ENCODE data around the gene SNAPC4.

Gene SNAPC4, protein sequence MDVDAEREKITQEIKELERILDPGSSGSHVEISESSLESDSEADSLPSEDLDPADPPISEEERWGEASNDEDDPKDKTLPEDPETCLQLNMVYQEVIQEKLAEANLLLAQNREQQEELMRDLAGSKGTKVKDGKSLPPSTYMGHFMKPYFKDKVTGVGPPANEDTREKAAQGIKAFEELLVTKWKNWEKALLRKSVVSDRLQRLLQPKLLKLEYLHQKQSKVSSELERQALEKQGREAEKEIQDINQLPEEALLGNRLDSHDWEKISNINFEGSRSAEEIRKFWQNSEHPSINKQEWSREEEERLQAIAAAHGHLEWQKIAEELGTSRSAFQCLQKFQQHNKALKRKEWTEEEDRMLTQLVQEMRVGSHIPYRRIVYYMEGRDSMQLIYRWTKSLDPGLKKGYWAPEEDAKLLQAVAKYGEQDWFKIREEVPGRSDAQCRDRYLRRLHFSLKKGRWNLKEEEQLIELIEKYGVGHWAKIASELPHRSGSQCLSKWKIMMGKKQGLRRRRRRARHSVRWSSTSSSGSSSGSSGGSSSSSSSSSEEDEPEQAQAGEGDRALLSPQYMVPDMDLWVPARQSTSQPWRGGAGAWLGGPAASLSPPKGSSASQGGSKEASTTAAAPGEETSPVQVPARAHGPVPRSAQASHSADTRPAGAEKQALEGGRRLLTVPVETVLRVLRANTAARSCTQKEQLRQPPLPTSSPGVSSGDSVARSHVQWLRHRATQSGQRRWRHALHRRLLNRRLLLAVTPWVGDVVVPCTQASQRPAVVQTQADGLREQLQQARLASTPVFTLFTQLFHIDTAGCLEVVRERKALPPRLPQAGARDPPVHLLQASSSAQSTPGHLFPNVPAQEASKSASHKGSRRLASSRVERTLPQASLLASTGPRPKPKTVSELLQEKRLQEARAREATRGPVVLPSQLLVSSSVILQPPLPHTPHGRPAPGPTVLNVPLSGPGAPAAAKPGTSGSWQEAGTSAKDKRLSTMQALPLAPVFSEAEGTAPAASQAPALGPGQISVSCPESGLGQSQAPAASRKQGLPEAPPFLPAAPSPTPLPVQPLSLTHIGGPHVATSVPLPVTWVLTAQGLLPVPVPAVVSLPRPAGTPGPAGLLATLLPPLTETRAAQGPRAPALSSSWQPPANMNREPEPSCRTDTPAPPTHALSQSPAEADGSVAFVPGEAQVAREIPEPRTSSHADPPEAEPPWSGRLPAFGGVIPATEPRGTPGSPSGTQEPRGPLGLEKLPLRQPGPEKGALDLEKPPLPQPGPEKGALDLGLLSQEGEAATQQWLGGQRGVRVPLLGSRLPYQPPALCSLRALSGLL (N-terminal part only)

DNA sequence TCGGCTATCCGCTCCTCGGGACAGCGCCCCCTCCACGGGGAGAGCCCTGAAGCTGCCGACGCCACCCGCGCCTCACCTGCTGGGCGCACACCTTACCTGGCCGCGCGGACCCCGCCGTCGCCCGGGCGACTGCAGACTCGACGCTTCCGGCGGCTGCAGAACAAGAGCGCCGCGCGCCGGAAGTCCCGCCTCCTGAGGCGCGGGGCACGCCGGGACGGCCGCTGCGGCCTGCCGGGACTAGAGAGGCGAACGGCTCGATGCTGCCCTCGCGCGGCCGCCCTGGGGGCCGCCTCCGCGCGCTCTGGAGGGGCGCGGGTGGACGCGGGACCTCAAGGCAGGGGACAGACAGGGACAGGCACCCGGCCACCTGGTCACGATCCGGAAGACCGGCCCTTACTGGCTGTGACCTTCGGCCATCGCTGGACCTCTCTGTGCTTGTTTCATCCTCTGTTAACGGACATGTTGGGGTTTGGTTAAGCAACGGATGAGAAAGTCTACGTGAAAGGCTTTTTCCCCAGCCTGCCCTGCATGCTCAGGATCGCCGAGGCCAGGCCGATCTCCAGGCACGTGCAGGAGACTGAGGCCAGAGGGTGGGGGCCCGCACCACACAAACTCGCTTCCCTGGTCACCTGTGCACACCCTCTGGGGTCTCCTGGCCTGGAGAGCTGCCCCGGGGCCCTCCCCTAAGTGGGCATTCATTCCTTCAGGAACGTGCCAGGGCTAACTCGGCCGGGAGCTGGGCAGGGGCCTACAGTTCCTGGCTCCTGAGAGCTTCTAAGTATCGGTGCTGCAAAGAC is at the start of gene SNAPC4:
SNAPC4 (minus strand) TSS at position 133 of the 797 bp plus-strand sequence. CDS start 1,742 bp downstream, outside the sequence.
- DNase-seq (ENCODE audit: low read depth in 2 of 3, low spot score in 1 of 3) = peak; percentile 75 to 85 (median 80)

DNA sequence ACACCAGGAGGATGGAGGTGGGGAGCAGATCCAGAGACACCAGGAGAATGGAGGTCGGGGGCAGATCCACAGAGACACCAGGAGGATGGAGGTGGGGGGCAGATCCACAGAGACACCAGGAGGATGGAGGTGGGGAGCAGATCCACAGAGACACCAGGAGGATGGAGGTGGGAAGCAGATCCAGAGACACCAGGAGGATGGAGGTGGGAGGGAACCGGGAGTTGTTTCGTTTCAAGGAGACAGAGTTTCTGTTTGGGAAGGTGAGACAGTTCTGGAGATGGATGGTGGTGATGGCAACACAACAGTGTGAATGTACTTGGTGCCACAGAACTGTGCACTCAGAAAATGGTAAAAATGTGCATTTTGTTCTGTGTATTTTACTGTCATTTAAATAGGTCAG is 48.7 kb upstream of the SNAPC4 start:
- no peak for DNase-seq (ENCODE audit: low read depth in 2 of 3, low spot score in 1 of 3)

DNA sequence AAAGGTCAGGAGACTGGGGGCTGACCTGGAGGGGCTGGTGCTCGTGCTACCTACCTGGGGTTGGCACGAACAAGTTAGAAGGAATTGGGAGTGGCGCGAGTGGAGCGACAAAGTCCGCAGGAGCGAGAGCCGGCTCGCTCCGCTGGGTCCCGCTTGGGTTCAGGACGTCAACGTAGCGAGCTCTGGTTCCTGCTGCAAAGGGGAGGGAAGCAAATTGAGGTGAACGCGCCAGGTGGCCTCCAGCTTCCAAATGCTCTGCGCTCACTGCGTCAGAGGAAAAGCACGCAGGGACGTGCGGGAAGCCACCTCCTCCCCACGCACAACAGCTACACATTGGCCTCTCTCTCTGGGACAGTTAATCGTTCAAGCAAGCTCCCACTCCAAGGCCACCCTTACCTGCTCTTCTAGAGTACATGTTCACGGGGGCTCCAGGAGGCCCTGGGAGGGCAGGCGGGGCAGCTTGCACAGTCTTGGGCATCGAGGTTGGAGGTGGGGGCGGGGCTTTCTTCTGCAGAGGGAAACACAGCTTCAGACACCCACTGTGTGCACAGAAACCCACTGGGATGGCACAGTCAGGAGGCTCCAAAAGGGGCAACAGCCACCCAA is 47.3 kb upstream of the SNAPC4 start:
- DNase-seq (ENCODE audit: low read depth in 2 of 3, low spot score in 1 of 3) = no peak

DNA sequence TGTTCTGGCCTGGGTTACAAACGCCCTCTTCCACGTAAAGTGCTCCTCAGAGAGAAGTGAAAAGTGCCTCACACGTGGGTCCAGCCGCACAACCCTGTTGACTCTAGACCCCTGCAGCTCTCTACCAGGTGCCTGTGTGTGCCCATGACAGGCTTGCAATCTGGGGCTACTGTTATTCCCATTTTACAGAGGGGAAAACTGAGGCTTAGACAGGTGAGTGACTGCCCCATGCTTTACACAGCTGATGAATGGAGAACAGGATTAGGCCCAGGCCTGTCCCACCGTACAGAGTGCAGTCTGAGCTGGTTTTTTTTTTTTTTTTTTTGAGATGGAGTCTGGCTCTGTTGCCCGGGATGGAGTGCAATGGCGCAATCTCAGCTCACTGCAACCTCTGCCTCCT is 45.8 kb upstream of the SNAPC4 start:
- no peak for DNase-seq (ENCODE audit: low read depth in 2 of 3, low spot score in 1 of 3)

DNA sequence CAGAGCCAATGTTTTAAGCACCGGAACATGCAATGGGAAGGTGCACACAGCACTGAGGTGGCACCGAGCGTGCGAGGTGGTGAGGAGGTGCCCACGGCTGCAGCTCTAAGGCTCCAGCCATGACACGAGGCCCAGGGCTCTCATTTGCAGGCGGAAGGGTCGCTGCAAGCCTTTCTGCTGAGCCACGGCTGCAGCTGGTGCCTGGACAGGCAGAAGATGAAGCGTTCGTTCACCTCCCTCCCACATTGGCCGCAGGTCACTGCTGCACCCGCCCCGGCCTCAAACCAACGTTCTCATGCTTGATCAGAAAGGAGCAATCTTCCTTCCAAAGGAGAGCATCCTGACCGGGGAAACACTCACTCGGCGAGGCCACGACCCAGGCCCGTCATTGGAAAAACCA is 44.1 kb upstream of the SNAPC4 start:
- DNase-seq (ENCODE audit: low read depth in 2 of 3, low spot score in 1 of 3) = no peak

DNA sequence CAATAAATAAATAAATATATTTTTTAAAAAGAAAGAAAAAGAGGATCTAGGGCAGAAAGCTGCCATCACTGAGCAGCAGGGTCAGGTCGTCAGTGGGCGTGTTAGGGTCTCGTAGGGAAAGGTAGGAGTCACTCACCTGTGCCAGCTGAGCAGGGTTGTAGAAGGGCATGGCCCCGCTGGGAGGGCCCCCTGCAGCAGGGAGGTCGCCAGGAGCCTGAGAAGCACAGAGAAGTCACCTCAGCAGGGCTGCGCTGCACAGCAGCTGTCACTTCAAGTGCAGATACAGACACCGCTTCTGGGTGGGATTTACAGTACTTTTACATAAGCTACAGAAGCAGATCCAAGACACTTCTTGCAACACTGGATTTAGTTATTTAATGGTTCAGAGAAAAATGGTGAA is 43.7 kb upstream of the SNAPC4 start:
- no peak for DNase-seq (ENCODE audit: low read depth in 2 of 3, low spot score in 1 of 3)

DNA sequence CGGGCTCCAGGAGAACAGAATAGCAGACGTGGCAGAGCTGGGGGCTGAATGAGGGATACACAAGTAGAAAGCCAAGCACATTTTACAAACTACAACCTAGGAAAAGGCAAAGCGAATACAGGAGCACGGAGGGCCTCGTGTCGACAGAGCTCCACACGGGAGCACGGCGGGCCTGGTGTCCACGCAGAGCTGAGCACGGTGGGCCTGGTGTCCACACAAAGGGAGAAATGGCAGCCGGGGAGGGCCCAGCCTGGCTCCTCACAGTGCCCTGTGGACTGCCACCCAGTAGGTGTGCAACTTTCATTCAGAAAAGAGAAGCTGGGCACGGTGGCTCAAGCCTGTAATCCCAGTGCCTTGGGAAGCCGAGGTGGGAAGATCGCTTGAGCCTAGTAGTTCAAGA is 43.1 kb upstream of the SNAPC4 start:
- DNase-seq (ENCODE audit: low read depth in 2 of 3, low spot score in 1 of 3) = no peak

DNA sequence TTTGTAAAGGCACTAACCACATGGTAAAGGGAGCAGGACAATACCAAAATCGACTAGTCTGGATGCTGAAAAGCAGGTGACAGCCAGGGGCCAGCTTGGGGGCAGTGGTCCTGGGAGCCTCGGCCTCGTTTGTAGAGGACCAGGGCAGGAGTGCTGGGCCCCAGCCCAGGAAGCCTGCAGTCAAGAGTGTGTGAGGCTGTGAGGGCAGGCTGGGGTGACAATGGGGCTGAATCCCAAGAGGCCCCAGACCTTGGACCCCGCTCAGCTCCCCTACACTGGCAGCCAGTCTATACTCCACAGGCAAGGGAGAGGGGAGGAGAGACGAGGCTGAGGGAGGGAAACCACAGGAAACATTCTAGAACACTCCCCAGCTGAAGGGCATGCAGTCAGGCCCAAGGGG is 42.3 kb upstream of the SNAPC4 start:
- DNase-seq (ENCODE audit: low read depth in 2 of 3, low spot score in 1 of 3) = no peak

DNA sequence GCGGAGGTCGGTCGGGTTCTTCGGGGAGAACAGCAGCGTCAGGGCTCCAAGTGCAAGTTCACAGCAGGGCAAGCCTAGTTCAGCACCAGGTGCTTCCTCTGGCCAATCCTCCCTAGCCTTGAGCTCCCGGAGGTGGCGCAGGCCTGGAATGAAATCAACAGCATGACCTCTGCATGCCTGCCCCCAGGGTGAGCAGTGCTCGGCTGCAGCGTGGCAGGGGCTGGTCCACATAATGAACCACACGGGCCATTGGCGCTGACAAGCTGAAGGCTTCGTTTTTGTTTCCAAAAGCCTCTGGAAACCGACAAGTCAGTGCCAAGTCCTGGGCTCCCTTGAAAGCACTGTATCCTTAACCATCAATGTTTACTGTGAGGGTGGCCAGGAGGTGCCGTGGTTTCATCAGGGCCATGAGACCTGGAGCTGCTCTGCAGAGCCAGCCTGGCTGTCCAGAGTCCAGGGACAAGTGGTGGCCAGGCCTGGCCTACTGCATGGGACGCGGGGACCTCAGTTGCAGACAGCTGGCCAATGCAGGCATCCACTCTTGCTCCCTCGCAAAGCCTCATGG is 41.8 kb upstream of the SNAPC4 start:
- DNase-seq (ENCODE audit: low read depth in 2 of 3, low spot score in 1 of 3) = no peak

DNA sequence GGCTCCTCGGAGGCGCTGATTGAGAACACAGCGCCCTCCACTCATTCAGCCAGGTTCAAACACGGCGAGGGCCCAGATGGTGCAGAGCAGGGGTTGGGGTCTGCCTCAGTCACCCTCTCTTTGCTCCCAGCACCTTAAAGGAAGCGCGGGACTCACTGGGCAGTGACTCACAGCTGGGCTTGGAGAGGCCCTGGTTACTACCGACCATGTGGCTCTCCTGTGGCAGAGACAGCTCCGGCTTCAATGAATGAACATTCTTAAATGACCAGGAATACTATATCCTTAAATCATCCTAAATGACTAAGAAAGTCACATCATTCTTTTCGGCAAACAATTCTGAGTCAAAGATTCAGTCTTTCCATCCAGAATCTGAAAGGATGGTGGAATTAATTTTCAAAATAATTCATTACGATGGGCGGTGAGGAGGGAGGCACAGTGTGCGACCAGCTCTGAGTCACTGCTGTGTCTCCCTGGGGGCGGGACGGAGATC is 41.3 kb upstream of the SNAPC4 start:
- DNase-seq (ENCODE audit: low read depth in 2 of 3, low spot score in 1 of 3) = no peak

DNA sequence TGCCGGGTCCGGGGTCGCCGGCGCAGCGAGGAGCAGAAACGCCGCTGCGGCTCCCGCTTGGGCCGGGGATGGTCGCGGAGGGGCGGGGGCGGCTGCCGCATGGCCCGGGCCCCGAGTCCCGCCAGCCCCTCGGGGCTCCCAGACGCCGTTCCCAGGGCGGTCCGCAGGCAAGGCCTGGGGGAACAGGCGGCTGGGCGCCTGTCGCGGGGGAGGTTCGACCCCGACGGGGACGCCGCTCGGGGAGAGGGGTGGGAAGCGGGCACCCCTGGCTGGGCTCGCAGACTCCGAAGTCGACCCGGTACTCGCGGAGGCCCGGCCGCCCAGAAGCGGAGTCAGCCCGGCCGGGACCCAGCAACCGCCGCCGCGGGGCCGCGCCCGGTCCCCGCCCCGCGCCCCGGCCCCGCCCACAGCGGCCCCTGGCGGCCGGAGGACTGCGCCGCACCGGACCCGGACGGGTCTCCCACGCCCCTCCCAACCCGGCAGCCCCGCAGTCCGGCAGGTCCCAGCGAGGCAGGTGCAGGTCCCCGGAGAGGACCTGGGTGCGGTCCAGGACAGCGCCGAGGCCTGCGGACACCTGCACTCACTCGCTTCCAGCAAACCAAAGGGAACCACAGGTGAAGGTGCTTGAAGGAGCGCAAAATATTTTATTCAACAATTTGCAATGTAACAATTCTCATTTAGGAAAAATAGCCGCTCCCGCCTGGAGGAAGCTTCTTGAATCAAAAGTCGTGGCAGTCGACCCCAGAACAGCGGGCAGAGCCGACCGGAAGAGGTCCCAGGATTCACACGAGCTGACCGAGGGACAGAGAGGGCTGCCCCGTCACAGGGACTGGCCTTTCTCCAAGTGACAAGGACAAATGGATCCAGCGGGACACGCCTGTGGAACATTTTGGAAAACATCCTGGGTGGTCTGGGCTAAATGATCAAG is 39.8 kb upstream of the SNAPC4 start, which contains the start of gene INPP5E:
INPP5E (minus strand) TSS at position 365 of the 928 bp plus-strand sequence. CDS start 426 bp downstream, outside the sequence.
- peak; percentile 60 to 85 (median 75) for DNase-seq (ENCODE audit: low read depth in 2 of 3, low spot score in 1 of 3)

DNA sequence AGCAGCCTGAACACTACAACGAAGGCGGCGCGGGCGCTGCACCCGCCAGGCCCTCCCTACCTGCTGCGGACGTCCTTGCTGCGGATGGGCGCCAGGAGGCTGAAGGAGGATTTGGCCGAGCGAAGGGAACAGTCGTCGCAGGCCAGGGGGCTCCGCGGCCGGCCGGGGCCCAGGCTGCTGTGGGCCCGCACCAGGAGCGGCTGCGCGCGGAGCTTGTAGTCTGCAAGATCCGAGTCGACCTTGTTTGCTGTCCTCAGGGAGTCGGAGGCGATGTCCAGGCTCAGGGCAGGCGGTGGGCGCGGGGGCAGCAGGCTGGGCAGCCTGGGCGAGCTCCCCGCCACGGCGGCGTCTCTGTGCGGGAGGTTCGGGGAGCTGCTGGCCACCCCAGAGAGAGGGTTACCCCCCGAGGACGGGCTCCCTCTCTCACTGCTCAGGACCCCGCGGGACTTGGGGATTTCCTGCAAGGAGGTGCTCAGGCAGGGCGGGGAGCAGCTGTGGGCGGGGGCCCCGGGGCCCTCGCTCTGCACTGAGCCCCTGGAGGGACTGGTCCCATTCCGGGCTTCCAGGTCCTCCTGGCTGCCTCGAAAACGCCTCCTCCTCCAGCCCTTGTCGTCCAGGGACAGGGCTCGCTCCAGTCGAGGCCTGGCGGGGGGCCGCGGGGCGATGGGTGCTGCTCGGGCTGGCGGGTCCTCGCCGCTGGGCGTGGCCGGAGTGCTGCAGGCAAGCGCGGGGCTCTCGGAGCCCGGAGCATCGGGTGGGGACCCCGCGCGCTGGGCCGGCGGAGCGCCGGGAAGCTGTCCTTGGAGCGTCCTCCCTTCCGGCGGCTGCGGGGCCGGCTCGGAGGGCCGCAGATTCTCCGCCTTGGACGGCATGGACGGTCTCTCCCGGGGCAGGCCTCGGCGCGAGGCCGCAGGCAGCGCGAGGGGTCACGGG is 38.8 kb upstream of the SNAPC4 start:
- peak; percentile 14 to 47 (median 28) for DNase-seq (ENCODE audit: low read depth in 2 of 3, low spot score in 1 of 3)

DNA sequence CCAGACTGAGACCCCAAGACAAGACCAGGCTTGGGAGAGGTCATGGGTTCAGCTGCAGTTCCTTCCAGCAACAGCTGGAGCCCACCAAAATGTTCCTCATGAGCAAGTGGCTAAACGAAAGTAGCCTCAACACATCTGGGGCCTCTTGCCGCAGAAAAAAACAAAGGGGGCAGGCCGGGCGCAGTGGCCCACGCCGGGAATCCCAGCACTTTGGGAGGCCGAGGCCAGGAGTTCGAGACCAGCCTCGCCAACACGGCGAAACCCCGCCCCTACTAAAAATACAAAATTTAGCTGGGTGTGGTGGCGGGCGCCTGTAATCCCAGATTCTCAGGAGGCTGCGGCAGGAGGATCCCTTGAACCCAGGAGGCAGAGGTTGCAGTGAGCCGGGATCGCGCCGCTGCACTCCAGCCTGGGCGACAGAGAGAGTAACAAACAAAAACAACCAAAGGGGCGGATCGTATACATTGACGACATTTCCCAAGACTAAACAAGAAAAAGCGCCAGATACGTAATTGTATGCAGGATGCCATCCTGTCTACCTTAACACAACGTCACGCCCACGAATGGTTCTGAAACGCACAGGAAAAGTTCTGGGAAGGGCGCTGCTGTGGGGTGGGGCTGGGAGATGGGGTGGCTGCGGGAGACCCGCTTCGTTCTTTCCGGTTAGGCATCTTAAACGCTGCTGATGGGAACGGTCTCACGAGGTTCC is 38.0 kb upstream of the SNAPC4 start:
- DNase-seq (ENCODE audit: low read depth in 2 of 3, low spot score in 1 of 3) = no peak

DNA sequence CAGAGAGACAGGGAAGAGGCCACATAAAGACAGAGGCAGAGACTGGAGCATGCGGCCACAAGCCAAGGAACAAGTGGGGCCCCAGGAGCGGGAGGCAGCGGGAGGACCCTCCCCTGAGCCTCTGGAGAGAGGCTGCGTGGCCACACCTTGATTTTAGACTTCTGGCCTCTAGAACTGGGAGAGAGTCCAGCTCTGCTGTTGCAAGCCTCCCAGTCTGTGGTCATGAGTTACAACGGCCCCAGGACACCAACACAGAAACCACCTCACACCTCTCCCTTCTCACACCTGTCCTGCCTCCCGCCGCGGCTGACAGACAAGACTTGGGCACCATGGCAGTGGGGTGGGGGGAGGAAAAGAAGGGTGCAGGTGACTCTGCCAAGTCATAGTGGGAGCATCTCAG is 37.5 kb upstream of the SNAPC4 start:
- DNase-seq (ENCODE audit: low read depth in 2 of 3, low spot score in 1 of 3) = no peak

DNA sequence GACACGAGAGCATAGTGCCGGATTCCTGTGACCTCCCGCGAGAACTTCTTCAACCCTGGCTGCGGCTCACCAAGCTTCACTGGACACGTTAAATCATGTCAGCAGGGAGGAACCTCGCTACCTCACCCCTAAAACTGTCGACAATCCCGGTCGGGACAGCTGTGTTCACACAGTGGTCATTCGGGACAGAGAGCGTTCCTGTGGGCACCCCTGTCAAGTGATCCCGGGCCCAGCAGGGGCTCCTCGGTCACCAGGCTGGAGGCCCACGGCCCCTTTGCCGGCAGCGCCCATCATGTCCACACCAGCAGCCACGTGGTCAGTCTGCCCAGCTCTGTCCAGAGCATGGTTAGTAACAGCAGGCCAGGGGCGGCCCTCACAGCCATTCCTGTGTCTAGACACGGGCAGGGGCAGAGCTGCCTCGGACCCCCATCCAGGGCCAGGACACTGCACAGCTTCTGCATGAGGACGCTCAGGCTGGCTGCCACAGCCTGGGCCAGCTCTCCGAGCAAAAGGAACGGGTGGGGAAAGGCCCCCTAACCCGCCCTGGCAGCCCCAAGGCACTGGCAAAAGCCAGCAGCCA is 36.2 kb upstream of the SNAPC4 start:
- no peak for DNase-seq (ENCODE audit: low read depth in 2 of 3, low spot score in 1 of 3)

DNA sequence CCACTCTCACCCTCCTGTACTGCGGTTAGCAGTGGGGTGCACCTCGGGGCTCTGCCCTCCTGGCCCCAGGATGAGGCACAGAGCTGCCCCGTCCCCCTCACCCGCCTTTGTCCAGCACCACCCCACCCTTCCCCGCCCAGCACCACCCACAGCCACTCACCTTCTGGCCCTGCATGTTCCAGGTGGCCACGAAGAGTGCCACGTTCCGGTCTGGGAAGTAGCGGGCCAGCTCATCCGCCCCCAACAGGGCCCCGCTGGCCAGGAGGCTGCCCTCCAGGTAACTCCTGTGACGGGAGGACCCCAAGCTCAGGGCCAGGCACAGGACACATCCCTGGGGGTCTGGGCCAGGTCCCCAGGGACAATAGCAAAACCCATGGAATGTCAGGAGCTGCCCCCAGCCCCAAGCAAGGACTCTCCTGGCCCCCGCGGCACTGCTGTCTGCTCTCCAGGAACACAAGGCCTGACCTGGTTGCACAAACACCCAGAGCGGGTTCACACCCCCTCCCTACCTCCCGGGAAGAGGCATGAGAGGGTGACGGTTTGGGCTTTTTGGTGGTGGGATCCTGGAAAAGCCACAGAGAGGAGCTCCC is 34.7 kb upstream of the SNAPC4 start:
- DNase-seq (ENCODE audit: low read depth in 2 of 3, low spot score in 1 of 3) = no peak

All from stimulated activated CD4-positive, alpha-beta T cell treated with anti-CD3 and anti-CD28 coated beads, Interleukin-12 subunit alpha, Interleukin-12 subunit beta, amount 100 ng/mL, for 48 hours (primary cell).